HEK293 (cell line): ENCODE measurements around the gene DNAH8.

Experiments
- GLIS2 ChIP-seq: fragments of 450-650 bp; formaldehyde crosslinking; IDR thresholded peaks from 2 replicates; pipeline ENCODE4 v1.5.1; 2016; ENCODE audit warnings: missing biosample characterization, missing genetic modification characterization
- ZNF391 ChIP-seq: fragments of 450-650 bp; formaldehyde crosslinking; IDR thresholded peaks from 2 replicates; pipeline ENCODE4 v1.5.1; 2016; ENCODE audit warnings: low read depth, missing biosample characterization, missing genetic modification characterization, borderline replicate concordance
- TF ChIP-seq, protein P1 (sequence below): fragments of 450-650 bp; formaldehyde crosslinking; IDR thresholded peaks from 2 replicates; pipeline ENCODE4 v1.5.1; 2016; ENCODE audit warnings: missing biosample characterization, missing genetic modification characterization

GRCh38 chr6:39008737-39009136 lies 293.6 kb downstream of the DNAH8 start:
- TF ChIP-seq ZNF391 (tag by site-specific recombination): no peak
- TF ChIP-seq, protein P1, sequence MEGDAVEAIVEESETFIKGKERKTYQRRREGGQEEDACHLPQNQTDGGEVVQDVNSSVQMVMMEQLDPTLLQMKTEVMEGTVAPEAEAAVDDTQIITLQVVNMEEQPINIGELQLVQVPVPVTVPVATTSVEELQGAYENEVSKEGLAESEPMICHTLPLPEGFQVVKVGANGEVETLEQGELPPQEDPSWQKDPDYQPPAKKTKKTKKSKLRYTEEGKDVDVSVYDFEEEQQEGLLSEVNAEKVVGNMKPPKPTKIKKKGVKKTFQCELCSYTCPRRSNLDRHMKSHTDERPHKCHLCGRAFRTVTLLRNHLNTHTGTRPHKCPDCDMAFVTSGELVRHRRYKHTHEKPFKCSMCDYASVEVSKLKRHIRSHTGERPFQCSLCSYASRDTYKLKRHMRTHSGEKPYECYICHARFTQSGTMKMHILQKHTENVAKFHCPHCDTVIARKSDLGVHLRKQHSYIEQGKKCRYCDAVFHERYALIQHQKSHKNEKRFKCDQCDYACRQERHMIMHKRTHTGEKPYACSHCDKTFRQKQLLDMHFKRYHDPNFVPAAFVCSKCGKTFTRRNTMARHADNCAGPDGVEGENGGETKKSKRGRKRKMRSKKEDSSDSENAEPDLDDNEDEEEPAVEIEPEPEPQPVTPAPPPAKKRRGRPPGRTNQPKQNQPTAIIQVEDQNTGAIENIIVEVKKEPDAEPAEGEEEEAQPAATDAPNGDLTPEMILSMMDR (tag by site-specific recombination): no peak
- no peak for TF ChIP-seq GLIS2 (tag by site-specific recombination)
